ENCODE measurements around the gene NFKBIB. TPM values are rescaled to one million over a fixed set of nuclear protein-coding genes. Genes with fewer than 3 reads are reported as not detected.
A peak's percentile ranks its signal among the peaks of the same experiment; 100 is the strongest.

NFKBIB gene
- total and polyA plus RNA-seq, 2 of the 8 experiments (the other 6 are each of a cell fraction or from before 2014, with no cell fraction given): 37.3 to 44.1 TPM

GRCh38 chr19:38850976-38851621, 48.7 kb upstream of the NFKBIB start:
- 5% methylated on average over 40 of the region's 40 CpGs; no CpG with 5 or more reads in 1 of the 2 experiments for WGBS, 2 experiments (ENCODE audit: extremely low coverage in 1 of 2, insufficient coverage in 1 of 2, insufficient read length in 1 of 2, insufficient replicate concordance in 2 of 2, low coverage in 1 of 2, low lambda C conversion rate in 2 of 2, missing lambda C conversion rate in 1 of 2)
- Histone ChIP-seq H2BK12ac (ENCODE audit: low read depth, low read length) (peak overlapping the region; percentile 68), H3K9ac (replicated peaks in 1 of 4; ENCODE audit: extremely low read depth in 1 of 4, low read depth in 3 of 4, low read length in 3 of 4) (peak overlapping the region; percentile 14 to 81 (median 61)), H3K4ac (replicated peaks; ENCODE audit: insufficient read length, low read depth, low read length) (peak overlapping the region; percentile 94), H2BK120ac (replicated peaks; ENCODE audit: low read depth, low read length) (peak overlapping the region; percentile 31), H3K4me1 (replicated peaks in 1 of 4; ENCODE audit: control insufficient read depth in 3 of 4, insufficient read depth in 4 of 4, low read length in 3 of 4) (peaks cover 2 to 16% (median 11%) of the 10 kb centered on the region in 4 experiments), H3K14ac (ENCODE audit: insufficient read length) (no peak overlapping the region), H3K56ac (replicated peaks; ENCODE audit: insufficient read length, low read depth, low read length) (peak overlapping the region; percentile 28), H3K23me2 (ENCODE audit: low read depth, low read length) (peaks cover 22% of the 10 kb centered on the region), H3K27me3 (replicated peaks in 1 of 4; ENCODE audit: control insufficient read depth in 3 of 4, extremely low read depth in 1 of 4, insufficient read depth in 3 of 4, low read length in 3 of 4) (no peaks in the 10 kb centered on the region), H2AK5ac (ENCODE audit: low read depth, low read length) (no peak overlapping the region), H3K4me3 (ENCODE audit: extremely low read depth in 1 of 4, insufficient read depth in 2 of 4, low read depth in 3 of 4, low read length in 4 of 4) (peak overlapping the region; percentile 67 to 87 (median 72)), H2BK5ac (ENCODE audit: low read depth, low read length) (peak overlapping the region; percentile 76), H3K18ac (ENCODE audit: extremely low read depth, low read length) (peak overlapping the region; percentile 32), H3K23ac (ENCODE audit: insufficient read length) (no peak overlapping the region), H4K20me1 (replicated peaks in 1 of 2; ENCODE audit: control insufficient read depth in 1 of 2, insufficient read depth in 2 of 2, low read length in 2 of 2) (peaks cover 12 to 16% of the 10 kb centered on the region in 2 experiments), H2BK20ac (ENCODE audit: low read length) (peak overlapping the region; percentile 72; the same call in 1 of the 2 replicates), H2AFZ (ENCODE audit: low read length) (0 out of 2 replicates have a peak overlapping the region, but pooled peaks have one; percentile 19), H3K79me2 (ENCODE audit: control insufficient read depth in 1 of 2, insufficient read depth in 2 of 2, low read length in 2 of 2) (peaks cover 22 to 28% of the 10 kb centered on the region in 2 experiments), H3K9me3 (ENCODE audit: insufficient read depth in 2 of 2, low read depth in 1 of 2, low read length in 1 of 2) (peaks cover 0 to 2% of the 10 kb centered on the region in 2 experiments; a peak in 1 of 4 replicates), H4K91ac (replicated peaks; ENCODE audit: insufficient read length, low read length) (peak overlapping the region; percentile 93), H3K27ac (ENCODE audit: low read depth, low read length) (peak overlapping the region; percentile 70), H3K79me1 (ENCODE audit: low read depth, low read length) (peaks cover 9% of the 10 kb centered on the region; the same call in 1 of the 2 replicates), H4K8ac (ENCODE audit: extremely low read depth, insufficient read depth, low read length) (peak overlapping the region; percentile 91; the same call in 1 of the 2 replicates), H2BK15ac (ENCODE audit: low read length) (no peak overlapping the region; the same call in 1 of the 2 replicates), H3K4me2 (ENCODE audit: insufficient read depth in 1 of 2, low read depth in 2 of 2, low read length in 2 of 2) (peak overlapping the region; percentile 96 to 97), H4K5ac (ENCODE audit: insufficient read length, low read depth, low read length) (peak overlapping the region; percentile 75), H3K36me3 (ENCODE audit: control insufficient read depth in 2 of 4, insufficient read depth in 4 of 4, low read length in 3 of 4) (peaks cover 14 to 29% (median 17%) of the 10 kb centered on the region in 4 experiments)
- ChIA-PET CTCF (ENCODE audit: partially characterized antibody) (interaction anchor here (0.5 to 4.3 kb wide), 6 partner anchors 12 to 42 kb away, joined by 3 to 21 read pairs (median 4); no protein-coding TSS in a partner anchor), POLR2A (ENCODE audit: partially characterized antibody) (interaction anchor here (0.6 to 4.5 kb wide), 18 partner anchors 10 to 564 kb away, joined by 3 to 65 read pairs (median 6); partner anchors contain the start of genes ECH1, MRPS12, RINL and SARS2)
- DNase-seq (ENCODE audit: low read depth in 1 of 2, low spot score in 2 of 2) (peak in 1 of 2 experiments; percentile 69), FAIRE-seq (no peak)
- 0 out of 4 replicates have a peak, but pooled peaks of 1 of the 3 experiments have one; percentile 9 for TF ChIP-seq CTCF (IDR thresholded peaks at IDR 0.05; ENCODE audit: control extremely low read depth in 1 of 3, insufficient read depth in 1 of 3, low read depth in 1 of 3, low read length in 3 of 3)
- TF ChIP-seq SAP30 (IDR thresholded peaks at IDR 0.05; ENCODE audit: insufficient read depth, insufficient replicate concordance, low read length): peak; percentile 1
- peak; percentile 30; the same call in 1 of the 2 replicates for TF ChIP-seq PHF8 (conservative IDR thresholded peaks at IDR 0.05; ENCODE audit: low read depth, low read length)
- TF ChIP-seq EP300 (IDR thresholded peaks at IDR 0.05; ENCODE audit: borderline replicate concordance in 1 of 2, low read depth in 2 of 2, low read length in 2 of 2): no peak

All from H1 (cell line).